Endothelial cell of umbilical vein (primary cell): ENCODE results near the gene ATG10. TPM values are rescaled to one million over a fixed set of nuclear protein-coding genes. Genes with fewer than 3 reads are reported as not detected.

Source experiments
- BruUV-seq: library from RNA; stranded (reverse); fragments of 400-500 nt; replicated peaks from 2 replicates; lab custom pipeline; 2021; lab: Mats Ljungman, UMichigan
- CTCF ChIA-PET: fragments of 300-600, 350-600 bp; sonication (Branson Sonifier 250); formaldehyde crosslinking; loops from one replicate; lab custom pipeline; 2021; ENCODE audit warnings: antibody characterized with exemption, inconsistent platforms; lab: Charles Lee
- POLR2A ChIA-PET: fragments of 300-600, 350-600 bp; sonication (Branson Sonifier 250); formaldehyde crosslinking; loops from one replicate; lab custom pipeline; 2021; ENCODE audit warnings: antibody characterized with exemption, inconsistent platforms; lab: Charles Lee
- DNase-seq: peaks from one replicate; pipeline ENCODE4 v3.0.0-alpha.2; 2011; ENCODE audit warnings: low read depth, low spot score
- FAIRE-seq: peaks from 2 replicates; lab custom pipeline; 2011; peaks lifted over from hg19 to GRCh38; lab: Jason Lieb, UNC
- H2AFZ ChIP-seq: 2 replicates; pipeline ENCODE4 v1.6.0; 2012; ENCODE audit warnings: low read depth, low read length, control low read depth, inconsistent platforms
- H3K27ac ChIP-seq: 2 replicates; pipeline ENCODE4 v1.5.1; 2011; ENCODE audit warnings: low read depth, mild to moderate bottlenecking, control low read depth, low read length, moderate library complexity; ENCODE audit not compliant: insufficient read depth
- H3K27me3 ChIP-seq, 2 experiments: 2 replicates each; pipeline versions ENCODE4 v1.6.0 to v1.6.1; 2011; ENCODE audit warnings: low read length in 2 of 2, mixed read lengths in 1 of 2; ENCODE audit not compliant: control insufficient read depth in 2 of 2, insufficient read depth in 2 of 2
- H3K36me3 ChIP-seq, 2 experiments: 2 replicates in 1 of 2; 3 replicates in 1 of 2; pipeline ENCODE4 v1.5.1; 2011; ENCODE audit warnings: low read length in 2 of 2, mild to moderate bottlenecking in 1 of 2, moderate library complexity in 1 of 2; ENCODE audit not compliant: control insufficient read depth in 2 of 2, insufficient read depth in 2 of 2; ENCODE audit errors: extremely low read depth in 1 of 2
- H3K4me1 ChIP-seq: 3 replicates; pipeline ENCODE4 v1.5.1; 2011; ENCODE audit warnings: mild to moderate bottlenecking, low read length; ENCODE audit not compliant: control insufficient read depth, insufficient read depth; ENCODE audit errors: extremely low read depth
- H3K4me2 ChIP-seq: 2 replicates; pipeline ENCODE4 v1.6.1; 2011; ENCODE audit warnings: low read length, control low read depth, mixed read lengths; ENCODE audit not compliant: insufficient read depth
- H3K4me3 ChIP-seq, 3 experiments: fragments of 200-600 bp in 1 of 3; sonication (generic), shearing (Covaris generic) in 1 of 3; replicated peaks in 1 of 3; 2 replicates each; pipeline ENCODE4 v1.5.1; 2011 to 2016; ENCODE audit warnings: control low read depth in 3 of 3, low read length in 3 of 3, mild to moderate bottlenecking in 2 of 3, inconsistent platforms in 1 of 3, low read depth in 1 of 3, moderate library complexity in 1 of 3; ENCODE audit not compliant: insufficient read depth in 1 of 3
- H3K79me2 ChIP-seq: 2 replicates; pipeline ENCODE4 v1.6.0; 2012; ENCODE audit warnings: low read length, inconsistent platforms; ENCODE audit not compliant: control insufficient read depth, insufficient read depth
- H3K9ac ChIP-seq: replicated peaks from 2 replicates; pipeline ENCODE3; 2011; ENCODE audit warnings: low read length, control low read depth; ENCODE audit not compliant: insufficient read depth; ENCODE audit errors: extremely low read depth
- H3K9me1 ChIP-seq: replicated peaks from 3 replicates; pipeline ENCODE4 v1.6.0; 2011; ENCODE audit warnings: mild to moderate bottlenecking, low read length; ENCODE audit not compliant: control insufficient read depth, insufficient read depth; ENCODE audit errors: extremely low read depth
- H3K9me3 ChIP-seq: replicated peaks from 2 replicates; pipeline ENCODE4 v1.5.1; 2012; ENCODE audit warnings: low read length, inconsistent platforms; ENCODE audit not compliant: control insufficient read depth, insufficient read depth
- H4K20me1 ChIP-seq: replicated peaks from 2 replicates; pipeline ENCODE3; 2011; ENCODE audit warnings: mild to moderate bottlenecking, low read length; ENCODE audit not compliant: control insufficient read depth, insufficient read depth; ENCODE audit errors: extremely low read depth
- EZH2 ChIP-seq: IDR thresholded peaks from 2 replicates; pipeline ENCODE4 v1.6.1; 2012; ENCODE audit warnings: borderline replicate concordance, low read depth, mild to moderate bottlenecking, moderate library complexity, low read length, inconsistent platforms; ENCODE audit not compliant: severe bottlenecking
- FOS ChIP-seq: IDR thresholded peaks from 2 replicates; pipeline ENCODE4 v1.6.1; 2011; ENCODE audit warnings: mild to moderate bottlenecking, low read length, moderate library complexity, borderline replicate concordance; ENCODE audit not compliant: insufficient read depth
- MYC ChIP-seq: IDR thresholded peaks from one replicate; pipeline ENCODE4 v1.6.1; 2011; ENCODE audit warnings: mild to moderate bottlenecking, low read depth, low read length
- POLR2AphosphoS5 ChIP-seq: IDR thresholded peaks from 2 replicates; pipeline ENCODE4 v1.6.1; 2012; ENCODE audit warnings: low read depth, mild to moderate bottlenecking, control low read depth, low read length, moderate library complexity; ENCODE audit not compliant: insufficient read depth
- dilution Hi-C: fragments of 300-500 bp; cut with MboI; formaldehyde crosslinking; loops from one replicate; pipeline ENCODE4 v1.15.0; 2019; ENCODE audit warnings: low sequenced_read_pairs; ENCODE audit not compliant: extremely low pct_ligation_motif_present
- intact Hi-C: fragments of 100-400 bp; cut with micrococcal nuclease; formaldehyde crosslinking; loops from one replicate; pipeline ENCODE4 v1.10.0; 2022
- polyA plus RNA-seq, 4 experiments: library from polyadenylated mRNA; depleted of rRNA in 3 of 4; stranded (reverse) in 3 of 4; unstranded in 1 of 4; fragments of >200 nt; gene quantifications; 2 replicates each; pipeline versions ENCODE4 v1.2.1 to v1.2.3, GENCODE V29; 2011 to 2012; ENCODE audit warnings: missing spikeins in 1 of 4
- total RNA-seq: library from RNA; stranded (reverse); gene quantifications from 2 replicates; pipeline ENCODE4 v1.2.3, GENCODE V29; 2021

ATG10 gene
- total and polyA plus RNA-seq, 2 donors (not counting 3 experiments of a cell fraction or from before 2014, with no cell fraction given), result 1.6 to 3.9 TPM

- no TSS peak for BruUV-seq
- Histone ChIP-seq H3K79me2 (no peaks in the 10 kb centered on the region), H3K4me2 (no peak overlapping the region), H3K27me3 (no peaks in the 10 kb centered on the region), H3K4me3 (no peak overlapping the region), H4K20me1 (no peaks in the 10 kb centered on the region), H3K4me1 (peaks cover 26% of the 10 kb centered on the region), H3K27ac (no peak overlapping the region), H3K36me3 (no peaks in the 10 kb centered on the region), H3K9me3 (no peaks in the 10 kb centered on the region), H3K9ac (no peak overlapping the region), H3K9me1 (no peaks in the 10 kb centered on the region), H2AFZ (no peak overlapping the region)
- DNase-seq (no peak), FAIRE-seq (no peak)
- no peak for TF ChIP-seq EZH2
- TF ChIP-seq POLR2AphosphoS5, result no peak
- POLR2A ChIA-PET, result no interaction called here
- dilution Hi-C loops, result no loop called here
- intact Hi-C loops, result loop anchor here (10.0 kb wide), 1 partner anchor 558 kb away; no protein-coding TSS in a partner anchor
- CTCF ChIA-PET, result no interaction called here
These were observed 190.8 kb downstream of the ATG10 start for GRCh38 chr5:82162573-82162972.

GRCh38 chr5:82163452-82164175 lies 191.8 kb downstream of the ATG10 start:
- Histone ChIP-seq H3K9me1 (no peaks in the 10 kb centered on the region), H4K20me1 (no peaks in the 10 kb centered on the region), H3K36me3 (no peaks in the 10 kb centered on the region), H3K27ac (peak overlapping the region; percentile 34), H3K4me1 (peaks cover 26% of the 10 kb centered on the region), H3K9me3 (no peaks in the 10 kb centered on the region), H3K9ac (no peak overlapping the region), H3K79me2 (no peaks in the 10 kb centered on the region), H3K27me3 (no peaks in the 10 kb centered on the region), H3K4me2 (peak overlapping the region; percentile 11), H3K4me3 (no peak overlapping the region), H2AFZ (no peak overlapping the region)
- CTCF ChIA-PET, result interaction anchor here (1.0 to 3.6 kb wide), 9 partner anchors 10 to 739 kb away, joined by 3 to 97 read pairs (median 20); no protein-coding TSS in a partner anchor
- POLR2A ChIA-PET, result interaction anchor here (2.5 kb wide), 1 partner anchor 412 kb away, joined by 8 read pairs; the partner anchor contains the start of gene SSBP2
- peak; percentile 57 for FAIRE-seq
- TF ChIP-seq POLR2AphosphoS5 (no peak), FOS (peak; percentile 30), MYC (no peak)
- dilution Hi-C loops, result no loop called here
- no TSS peak for BruUV-seq
- peak; percentile 36 for DNase-seq
- intact Hi-C loops, result loop anchor here (2.0 to 10.0 kb wide), 2 partner anchors 193 to 559 kb away; no protein-coding TSS in a partner anchor
